DND-41 (cell line): ENCODE data around the gene PLPPR1.

Experiments used
- EZH2 ChIP-seq: IDR thresholded peaks from 3 replicates; pipeline ENCODE4 v1.6.1; 2012; ENCODE audit warnings: borderline replicate concordance, low read depth, mild to moderate bottlenecking, moderate library complexity, low read length, inconsistent platforms; ENCODE audit not compliant: severe bottlenecking
- TF ChIP-seq, protein P1 (sequence below): IDR thresholded peaks from 2 replicates; pipeline ENCODE4 v1.5.1; 2012; ENCODE audit warnings: borderline replicate concordance, low read length, moderate library complexity, mild to moderate bottlenecking; ENCODE audit not compliant: poor library complexity, severe bottlenecking; ENCODE audit errors: extremely low read depth

DNA sequence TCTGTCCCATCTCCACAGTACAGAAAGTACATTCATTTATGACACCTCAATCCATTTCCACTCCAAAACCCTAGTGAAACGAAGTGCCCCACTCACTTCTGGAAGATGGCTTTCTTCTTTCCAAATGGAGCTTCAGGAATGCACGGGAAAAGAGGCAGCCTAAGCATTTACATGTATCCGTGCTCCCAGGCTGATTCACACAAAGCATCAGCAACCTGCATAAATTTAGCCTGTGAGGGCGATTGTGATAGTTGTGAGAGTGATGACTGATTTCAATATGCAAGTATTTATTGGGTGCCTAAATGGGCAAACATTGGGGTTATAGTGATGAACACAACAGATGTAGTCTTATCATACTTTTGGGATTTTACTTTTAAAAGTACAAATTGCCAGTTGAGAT, 86.6 kb downstream of the PLPPR1 start:
- TF ChIP-seq, protein P1, sequence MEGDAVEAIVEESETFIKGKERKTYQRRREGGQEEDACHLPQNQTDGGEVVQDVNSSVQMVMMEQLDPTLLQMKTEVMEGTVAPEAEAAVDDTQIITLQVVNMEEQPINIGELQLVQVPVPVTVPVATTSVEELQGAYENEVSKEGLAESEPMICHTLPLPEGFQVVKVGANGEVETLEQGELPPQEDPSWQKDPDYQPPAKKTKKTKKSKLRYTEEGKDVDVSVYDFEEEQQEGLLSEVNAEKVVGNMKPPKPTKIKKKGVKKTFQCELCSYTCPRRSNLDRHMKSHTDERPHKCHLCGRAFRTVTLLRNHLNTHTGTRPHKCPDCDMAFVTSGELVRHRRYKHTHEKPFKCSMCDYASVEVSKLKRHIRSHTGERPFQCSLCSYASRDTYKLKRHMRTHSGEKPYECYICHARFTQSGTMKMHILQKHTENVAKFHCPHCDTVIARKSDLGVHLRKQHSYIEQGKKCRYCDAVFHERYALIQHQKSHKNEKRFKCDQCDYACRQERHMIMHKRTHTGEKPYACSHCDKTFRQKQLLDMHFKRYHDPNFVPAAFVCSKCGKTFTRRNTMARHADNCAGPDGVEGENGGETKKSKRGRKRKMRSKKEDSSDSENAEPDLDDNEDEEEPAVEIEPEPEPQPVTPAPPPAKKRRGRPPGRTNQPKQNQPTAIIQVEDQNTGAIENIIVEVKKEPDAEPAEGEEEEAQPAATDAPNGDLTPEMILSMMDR = no peak
- TF ChIP-seq EZH2 = no peak
